ENCODE data around the gene SLC6A13.

The SLC6A13 gene

GRCh38 chr12:256225-256624, 6.4 kb downstream of the SLC6A13 start:
- H3K27me3 ChIP-seq (ENCODE audit: insufficient read depth, poor library complexity, severe bottlenecking): peaks cover 25% of the 10 kb centered on the region

GRCh38 chr12:254912-255311, 7.7 kb downstream of the SLC6A13 start:
- TF ChIP-seq CTCF (IDR thresholded peaks at IDR 0.05; ENCODE audit: poor library complexity, severe bottlenecking): no peak
- no peak for ATAC-seq (ENCODE audit: low read depth)
- Histone ChIP-seq H3K4me3 (ENCODE audit: severe bottlenecking) (no peak overlapping the region), H3K27me3 (ENCODE audit: insufficient read depth, poor library complexity, severe bottlenecking) (peaks cover 12% of the 10 kb centered on the region), H3K4me1 (ENCODE audit: insufficient read depth, poor library complexity, severe bottlenecking) (no peaks in the 10 kb centered on the region), H3K36me3 (ENCODE audit: low read depth) (no peaks in the 10 kb centered on the region), H3K27ac (ENCODE audit: poor library complexity, severe bottlenecking) (no peak overlapping the region), H3K9me3 (ENCODE audit: severe bottlenecking) (no peaks in the 10 kb centered on the region)
- no peak for DNase-seq (ENCODE audit: low spot score)

More at GRCh38 chr12:256225-256624, 6.4 kb downstream of the SLC6A13 start:
- ATAC-seq (ENCODE audit: low read depth) (no peak), DNase-seq (ENCODE audit: low spot score) (no peak)
- Histone ChIP-seq H3K27ac (ENCODE audit: poor library complexity, severe bottlenecking) (no peak overlapping the region), H3K4me1 (ENCODE audit: insufficient read depth, poor library complexity, severe bottlenecking) (no peaks in the 10 kb centered on the region), H3K36me3 (ENCODE audit: low read depth) (no peaks in the 10 kb centered on the region), H3K4me3 (ENCODE audit: severe bottlenecking) (no peak overlapping the region), H3K9me3 (ENCODE audit: severe bottlenecking) (no peaks in the 10 kb centered on the region)
- TF ChIP-seq CTCF (IDR thresholded peaks at IDR 0.05; ENCODE audit: poor library complexity, severe bottlenecking): no peak

GRCh38 chr12:254039-254438, 8.6 kb downstream of the SLC6A13 start:
- Histone ChIP-seq H3K9me3 (ENCODE audit: severe bottlenecking) (no peaks in the 10 kb centered on the region), H3K27ac (ENCODE audit: poor library complexity, severe bottlenecking) (no peak overlapping the region), H3K36me3 (ENCODE audit: low read depth) (no peaks in the 10 kb centered on the region), H3K4me3 (ENCODE audit: severe bottlenecking) (no peak overlapping the region), H3K27me3 (ENCODE audit: insufficient read depth, poor library complexity, severe bottlenecking) (peaks cover 6% of the 10 kb centered on the region), H3K4me1 (ENCODE audit: insufficient read depth, poor library complexity, severe bottlenecking) (no peaks in the 10 kb centered on the region)
- DNase-seq (ENCODE audit: low spot score) (no peak), ATAC-seq (ENCODE audit: low read depth) (no peak)
- TF ChIP-seq CTCF (IDR thresholded peaks at IDR 0.05; ENCODE audit: poor library complexity, severe bottlenecking): no peak

GRCh38 chr12:253116-253831, 9.4 kb downstream of the SLC6A13 start:
- no peak for ATAC-seq (ENCODE audit: low read depth)

More at GRCh38 chr12:253116-253831, 9.4 kb downstream of the SLC6A13 start:
- Histone ChIP-seq H3K9me3 (ENCODE audit: severe bottlenecking) (peaks cover 4% of the 10 kb centered on the region), H3K27ac (ENCODE audit: poor library complexity, severe bottlenecking) (no peak overlapping the region), H3K4me3 (ENCODE audit: severe bottlenecking) (no peak overlapping the region), H3K27me3 (ENCODE audit: insufficient read depth, poor library complexity, severe bottlenecking) (peaks cover 3% of the 10 kb centered on the region), H3K4me1 (ENCODE audit: insufficient read depth, poor library complexity, severe bottlenecking) (no peaks in the 10 kb centered on the region), H3K36me3 (ENCODE audit: low read depth) (no peaks in the 10 kb centered on the region)
- no peak for TF ChIP-seq CTCF (IDR thresholded peaks at IDR 0.05; ENCODE audit: poor library complexity, severe bottlenecking)
- no peak for DNase-seq (ENCODE audit: low spot score)

All from RWPE2 (cell line).